GM18511 (cell line): ENCODE measurements around the gene MYH7.
"Not testable (repeated sequence)": the region's sequence is repeated elsewhere in the genome, so short reads cannot be mapped to it uniquely, and the experiment has no call there.

Experiments used
- ATAC-seq: cut with Tn5 transposase; IDR thresholded peaks from one replicate; pipeline ENCODE4 v1.9.1; 2021; ENCODE audit warnings: mild to moderate bottlenecking, moderate library complexity; ENCODE audit not compliant: unreplicated experiment

The MYH7 gene

DNA sequence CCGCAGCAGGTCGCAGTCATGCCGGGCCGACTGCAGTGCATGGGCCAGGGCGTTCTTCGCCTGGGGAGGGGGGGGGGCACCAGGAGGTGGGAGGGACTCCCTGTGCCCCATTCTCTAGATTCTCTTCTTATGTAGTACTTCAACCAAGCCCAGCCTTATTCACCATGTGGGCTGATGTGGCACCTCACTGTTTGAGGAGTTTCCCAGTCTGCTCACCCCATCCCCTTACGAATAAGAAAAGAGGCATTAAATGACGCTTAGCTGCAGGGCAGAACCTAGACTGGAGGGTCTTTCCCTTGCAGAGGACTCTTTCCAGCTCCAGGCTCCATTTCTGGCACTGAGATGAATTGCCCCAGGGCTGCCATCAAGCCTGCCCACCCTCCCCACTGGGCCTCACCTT, 46.5 kb downstream of the MYH7 start:
- no peak for ATAC-seq

DNA sequence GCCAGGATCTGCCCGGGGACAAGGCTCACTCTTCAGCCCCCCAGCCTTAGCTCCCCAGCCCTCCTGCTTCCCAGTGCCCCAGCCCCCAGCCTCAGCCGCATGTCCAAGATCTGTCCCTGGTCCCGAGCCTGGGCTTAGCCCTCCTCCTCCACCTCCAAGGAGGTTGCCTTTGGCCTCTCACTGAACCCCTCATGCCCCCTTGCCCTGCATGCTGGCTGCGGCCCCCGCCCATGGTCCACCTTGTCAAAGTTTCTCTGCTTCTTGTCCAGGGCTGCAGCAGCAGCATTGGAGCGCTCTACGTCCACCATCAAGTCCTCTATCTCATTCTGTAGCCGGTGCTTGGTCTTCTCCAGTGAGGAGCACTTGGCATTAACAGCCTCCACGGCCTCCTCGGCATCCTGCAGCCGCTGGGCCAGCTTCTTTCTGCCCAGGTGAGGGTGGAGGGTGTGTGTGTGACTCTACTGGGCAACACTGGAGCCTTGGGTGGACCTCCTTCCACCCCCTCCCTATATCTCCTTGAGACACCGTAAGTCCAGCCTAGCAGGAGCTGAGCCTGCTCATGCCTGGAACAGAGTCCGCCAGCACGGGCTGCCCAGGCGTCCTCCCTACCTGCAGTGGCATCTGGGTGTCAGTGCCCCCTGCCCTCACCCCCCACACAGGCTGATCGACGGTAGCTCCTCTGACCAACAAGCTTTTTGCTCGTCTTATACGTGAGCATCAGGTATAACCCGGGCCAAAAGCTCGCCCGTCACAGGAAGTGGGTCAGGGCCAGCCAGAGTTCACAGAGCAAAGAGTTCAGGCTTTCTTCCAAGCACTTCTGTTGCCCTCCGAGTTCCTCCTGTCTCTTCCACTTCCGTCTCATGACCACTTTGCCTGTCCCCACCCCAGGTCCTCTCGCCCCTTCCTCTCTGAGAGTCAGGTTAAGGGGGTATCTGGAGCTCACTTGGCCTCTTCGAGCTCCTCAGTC, 47.3 kb downstream of the MYH7 start:
- ATAC-seq, result no peak

DNA sequence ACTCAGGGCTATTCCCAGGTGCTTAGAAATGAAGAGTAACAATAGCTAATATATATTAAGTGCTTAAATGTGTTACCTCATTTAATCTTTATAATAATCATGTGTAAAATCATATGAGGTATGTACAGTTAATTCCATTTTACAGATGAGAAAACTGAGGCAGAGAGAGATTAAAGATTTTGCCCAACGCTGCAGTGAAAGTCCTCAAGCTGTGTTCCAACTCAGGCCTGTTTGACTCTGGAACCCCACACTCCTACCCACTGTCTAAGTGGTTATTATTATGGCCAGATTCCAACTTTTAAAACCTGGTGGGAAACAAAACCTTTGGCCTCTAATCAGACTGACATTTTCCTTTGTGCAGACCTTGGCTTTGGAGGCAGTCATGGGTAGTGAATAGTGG, 48.5 kb downstream of the MYH7 start:
- no peak for ATAC-seq

DNA sequence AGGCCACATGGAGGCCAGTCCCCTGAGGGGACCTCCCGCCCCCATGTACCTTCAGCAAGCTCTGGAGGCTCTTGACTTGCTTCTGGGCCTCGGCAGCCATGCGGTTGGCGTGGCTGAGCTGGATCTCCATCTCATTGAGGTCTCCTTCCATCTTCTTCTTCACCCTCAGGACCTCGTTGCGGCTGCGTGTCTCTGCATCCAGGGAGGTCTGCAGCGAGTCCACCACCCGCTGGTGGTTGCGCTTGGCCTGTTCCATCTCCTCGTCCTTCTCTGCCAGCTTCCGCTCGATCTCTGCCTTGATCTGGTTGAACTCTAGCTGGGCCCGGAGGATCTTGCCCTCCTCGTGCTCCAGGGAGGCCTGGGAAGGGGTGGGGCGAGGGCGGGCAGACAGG, 49.2 kb downstream of the MYH7 start:
- not testable (repeated sequence) for ATAC-seq

DNA sequence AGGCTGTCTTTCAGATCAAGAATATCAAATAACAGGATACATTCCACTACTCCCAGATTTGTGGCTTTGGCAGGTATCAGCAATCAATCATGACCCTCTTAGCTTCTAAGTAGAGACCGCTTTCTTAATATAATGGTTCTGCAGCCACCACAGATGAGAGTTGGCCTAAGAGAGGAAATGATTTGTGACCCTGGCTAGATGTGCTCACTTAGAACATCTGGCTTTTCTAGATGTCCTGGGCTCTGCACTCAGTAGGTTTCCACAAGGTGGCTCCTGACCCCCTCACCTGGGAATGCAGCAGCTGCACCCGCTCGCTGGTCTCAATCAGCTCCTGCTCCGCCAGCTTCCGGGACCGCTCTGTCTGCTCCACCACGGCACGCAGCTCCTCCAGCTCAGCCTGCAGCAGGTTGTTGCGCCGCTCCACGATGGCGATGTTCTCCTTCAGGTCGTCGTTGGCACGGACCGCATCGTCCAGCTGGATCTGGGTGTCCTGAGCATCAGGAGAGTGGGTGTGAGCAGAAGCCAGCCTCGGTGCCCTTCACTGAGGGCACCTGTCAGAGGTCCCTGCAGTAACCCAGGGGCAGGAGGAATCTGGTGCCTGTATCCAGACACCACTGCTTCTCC, 49.7 kb downstream of the MYH7 start:
- no peak for ATAC-seq

DNA sequence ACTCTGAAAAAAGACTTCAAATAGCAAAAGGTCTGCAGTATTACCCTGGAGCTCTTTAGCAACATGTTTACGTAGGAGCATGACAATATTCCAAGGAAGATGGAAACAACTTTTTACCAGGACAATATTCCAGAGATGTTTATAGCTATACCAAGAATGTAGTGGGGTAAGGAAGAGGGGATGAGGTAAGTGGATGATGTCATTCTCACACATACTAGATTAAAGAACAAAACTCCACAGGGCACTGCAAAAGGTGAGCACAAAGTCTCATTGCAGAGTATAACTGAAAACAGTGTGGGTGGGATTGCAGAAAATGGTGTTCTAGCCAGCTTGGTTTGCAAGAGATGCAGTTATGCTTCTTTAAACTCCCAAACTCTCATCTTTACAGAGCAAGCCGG, 50.2 kb downstream of the MYH7 start:
- no peak for ATAC-seq

DNA sequence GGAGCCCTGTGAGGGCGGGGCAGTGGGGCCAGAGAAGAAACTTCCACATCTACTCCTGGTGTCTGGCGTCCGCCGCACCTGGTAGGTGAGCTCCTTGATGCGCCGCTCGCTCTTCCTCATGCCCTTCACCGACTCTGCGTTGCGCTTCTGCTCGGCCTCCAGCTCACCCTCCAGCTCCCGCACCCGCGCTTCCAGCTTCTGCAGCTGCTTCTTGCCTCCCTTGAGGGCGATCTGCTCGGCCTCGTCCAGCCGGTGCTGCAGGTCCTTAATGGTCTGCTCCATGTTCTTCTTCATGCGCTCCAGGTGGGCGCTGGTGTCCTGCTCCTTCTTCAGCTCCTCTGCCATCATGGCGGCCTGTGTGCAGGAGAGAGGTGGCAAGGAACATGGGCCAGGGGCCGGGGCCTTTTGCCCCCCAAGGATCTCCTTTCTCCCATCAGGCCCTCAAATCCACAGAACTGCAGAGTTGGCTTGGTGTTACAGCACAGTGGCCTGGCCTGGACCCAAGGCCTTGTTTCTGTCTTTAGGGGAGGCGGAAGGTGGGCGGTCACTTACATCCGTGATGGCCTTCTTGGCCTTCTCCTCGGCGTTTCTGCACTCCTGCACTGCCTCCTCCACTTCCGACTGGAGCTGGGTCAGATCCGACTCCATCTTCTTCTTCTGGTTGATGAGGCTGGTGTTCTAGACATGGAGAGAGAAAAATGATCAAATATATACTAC, 50.9 kb downstream of the MYH7 start:
- ATAC-seq, result no peak

DNA sequence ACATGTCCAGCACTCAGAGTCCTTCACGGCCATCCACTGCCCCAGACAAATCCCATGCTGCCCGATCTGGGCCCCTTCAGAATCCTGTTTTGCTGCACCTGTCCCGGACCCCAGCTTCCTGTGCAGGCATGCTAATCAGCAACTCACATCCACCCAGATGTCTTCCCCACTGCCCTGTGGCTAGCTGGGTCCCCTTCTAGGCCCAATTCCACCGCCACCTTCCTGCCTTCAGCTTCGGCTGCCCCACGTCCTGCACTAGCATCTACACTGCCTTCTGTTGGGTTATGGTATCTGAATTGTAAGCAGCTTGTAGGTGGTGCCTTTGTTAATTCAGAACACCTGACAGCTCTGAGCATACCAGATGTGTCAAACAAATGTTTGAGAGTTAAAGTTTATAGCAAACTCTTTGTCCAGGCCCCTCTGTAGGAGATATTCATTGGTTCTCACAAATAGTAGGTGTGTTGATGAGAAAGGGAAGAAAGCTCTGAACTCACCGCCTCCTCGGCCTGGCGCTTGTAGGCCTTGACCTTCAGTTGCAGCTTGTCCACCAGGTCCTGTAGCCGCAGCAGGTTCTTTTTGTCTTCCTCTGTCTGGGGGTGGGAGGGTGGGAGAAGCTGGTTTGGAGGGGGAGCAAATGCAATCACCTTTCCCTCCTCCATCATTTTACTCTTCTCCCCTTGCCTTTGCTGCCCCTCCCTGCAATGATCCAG, 52.6 kb downstream of the MYH7 start:
- ATAC-seq, result no peak

DNA sequence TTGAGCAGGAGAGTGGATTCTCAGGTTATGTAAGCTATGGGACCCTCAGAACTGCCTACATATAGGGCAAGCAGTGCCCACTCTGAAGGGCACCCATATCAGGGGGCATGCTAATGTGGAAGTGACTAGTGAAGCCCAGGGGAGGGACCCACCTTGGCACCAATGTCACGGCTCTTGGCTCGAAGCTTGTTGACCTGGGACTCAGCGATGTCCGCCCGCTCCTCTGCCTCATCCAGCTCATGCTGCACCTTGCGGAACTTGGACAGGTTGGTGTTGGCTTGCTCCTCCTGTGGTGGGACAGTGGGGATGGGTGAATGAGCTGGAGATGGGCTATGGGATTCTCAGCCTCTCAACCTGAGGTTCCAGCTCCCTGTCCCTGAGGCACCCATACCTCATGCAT, 53.2 kb downstream of the MYH7 start:
- no peak for ATAC-seq

DNA sequence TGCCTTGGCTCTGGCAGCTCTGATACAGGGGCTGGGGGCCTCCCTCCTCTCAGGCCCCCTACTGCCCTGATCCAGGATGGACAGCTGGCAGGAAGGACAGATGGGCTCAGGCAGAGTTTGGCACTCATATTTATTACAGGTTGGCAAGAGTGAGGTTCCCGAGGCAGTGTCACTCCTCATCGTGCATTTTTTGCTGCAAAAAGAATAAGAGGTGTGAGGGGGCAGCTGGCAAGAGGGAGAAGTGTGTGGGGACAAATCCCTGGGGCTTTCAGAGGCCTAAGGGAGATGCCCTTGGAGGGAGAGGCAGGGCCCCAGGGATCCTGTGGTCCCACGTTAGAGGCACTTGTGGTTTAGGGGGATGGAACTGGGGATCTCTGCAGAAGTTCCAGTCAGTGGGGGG, 53.6 kb downstream of the MYH7 start:
- no peak for ATAC-seq

DNA sequence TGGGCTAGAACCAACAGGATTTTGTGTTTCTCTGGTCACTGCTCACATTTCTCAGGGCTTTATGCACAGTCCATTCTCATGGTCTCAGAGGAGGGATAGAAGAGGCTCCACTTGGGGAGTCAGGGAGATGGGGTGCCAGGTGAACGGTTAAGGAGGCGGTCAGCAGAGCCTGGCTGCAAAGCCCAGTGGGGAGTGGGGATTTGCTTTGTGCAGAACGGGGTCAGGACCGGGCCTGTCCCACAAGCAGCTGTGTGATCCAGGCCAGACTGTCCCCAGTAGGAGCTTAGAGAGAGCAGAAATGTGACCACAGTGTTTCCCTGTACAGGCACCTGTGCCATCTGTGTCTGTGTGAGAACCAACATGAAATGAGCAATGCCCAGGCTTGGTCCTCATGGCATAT, 54.5 kb downstream of the MYH7 start:
- no peak for ATAC-seq

DNA sequence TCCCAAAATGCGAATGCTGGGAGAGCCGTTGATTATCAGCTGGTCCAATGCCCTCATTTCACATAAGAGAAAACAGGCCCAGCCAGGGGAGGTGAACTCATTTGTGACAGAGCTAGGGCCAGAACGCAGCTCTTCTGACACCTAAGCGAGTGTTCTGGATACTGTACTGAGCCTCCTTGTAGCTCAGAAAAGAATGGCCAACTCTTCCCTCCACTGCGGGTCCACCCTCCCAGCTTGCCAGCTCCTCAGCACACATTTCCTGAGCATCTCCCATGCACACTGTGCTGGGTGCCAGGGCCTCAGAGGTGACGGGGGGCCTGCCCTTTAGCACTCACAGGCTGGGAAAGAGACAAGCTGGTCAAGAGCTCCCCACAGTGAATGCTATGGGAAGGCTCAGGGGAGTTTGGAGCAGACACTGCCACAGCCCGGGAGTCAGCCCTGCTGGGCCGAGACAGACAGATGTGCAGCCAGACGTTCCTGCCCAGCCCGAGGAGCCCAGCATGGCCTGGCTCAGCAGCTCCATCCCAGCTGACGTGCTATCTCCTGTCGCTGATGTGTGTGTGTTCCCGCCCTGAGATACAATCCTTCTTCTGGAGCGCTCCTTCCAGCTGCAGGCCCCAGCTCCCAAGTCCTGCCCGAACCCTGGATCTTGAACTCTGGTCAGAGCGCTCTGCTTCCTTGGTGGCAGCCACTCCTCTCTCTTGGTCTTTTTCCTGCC, 55.1 kb downstream of the MYH7 start:
- no peak for ATAC-seq

DNA sequence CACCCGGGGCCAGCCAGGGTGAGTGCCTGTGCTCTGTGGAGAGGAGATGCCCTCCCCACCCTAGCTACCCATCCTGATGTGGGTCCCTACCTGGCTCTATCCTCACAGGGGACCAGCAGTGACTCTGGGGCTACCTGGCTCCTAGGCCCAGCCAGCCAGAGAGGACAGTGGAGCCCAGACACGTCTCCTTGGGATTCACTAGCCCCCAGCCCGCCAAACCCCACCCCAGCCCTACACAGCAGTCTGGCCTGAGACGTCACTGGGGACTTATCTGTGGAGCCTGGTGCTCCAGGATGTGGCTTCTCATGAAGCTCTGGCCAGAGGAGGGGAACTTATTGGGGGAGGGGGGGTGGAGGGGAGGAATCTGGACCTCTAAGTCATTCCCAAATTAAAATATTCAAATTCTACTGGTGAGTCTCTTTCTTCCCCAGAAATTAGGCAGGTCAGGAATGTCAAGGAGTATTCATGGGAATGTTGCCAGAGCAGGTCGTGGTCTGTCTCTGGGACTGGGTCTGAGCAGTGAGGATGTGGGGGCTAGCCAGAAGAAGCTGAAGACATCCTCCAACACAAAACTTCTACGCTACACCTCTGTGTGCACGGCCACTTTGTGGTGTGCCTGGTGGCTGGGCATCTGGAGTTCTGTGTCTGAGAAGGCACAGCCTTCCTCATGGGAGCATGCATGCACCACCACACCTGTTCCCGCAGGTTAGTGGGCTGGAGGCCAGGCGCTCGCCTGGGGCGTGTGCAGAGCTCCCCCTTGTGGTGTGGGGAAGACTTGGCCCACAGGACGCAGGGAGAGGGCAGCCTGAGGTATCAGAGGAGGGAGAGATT, 55.9 kb downstream of the MYH7 start:
- no peak for ATAC-seq

DNA sequence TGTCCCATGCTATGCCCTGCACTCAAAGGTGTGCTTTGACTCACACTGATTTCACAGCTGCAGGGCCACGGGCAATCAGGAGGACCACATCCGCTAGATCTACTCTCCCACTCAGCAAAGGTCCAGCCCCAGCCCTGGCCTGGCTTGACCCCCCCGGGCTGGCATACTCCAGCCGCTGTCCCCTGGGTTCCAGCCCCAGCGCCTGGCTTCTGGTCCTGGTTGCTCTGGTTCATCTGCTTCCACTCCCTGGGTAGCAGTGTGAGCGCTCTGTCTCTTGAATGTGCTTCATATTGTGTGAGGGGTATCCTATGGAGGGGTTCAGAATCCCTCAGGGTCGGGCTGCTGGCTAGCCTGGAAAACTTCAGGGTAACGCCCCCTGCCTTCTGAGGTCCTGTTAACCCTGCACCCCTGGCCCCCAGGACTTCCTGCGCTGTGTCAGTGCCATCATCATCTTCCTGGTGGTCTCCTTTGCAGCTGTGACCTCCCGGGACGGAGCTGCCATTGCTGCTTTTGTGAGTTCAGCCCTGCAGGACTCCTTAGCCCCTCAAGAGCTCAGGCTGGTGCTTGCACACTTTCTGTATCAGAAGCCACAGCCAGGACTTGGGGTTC, 56.7 kb downstream of the MYH7 start:
- ATAC-seq, result no peak

DNA sequence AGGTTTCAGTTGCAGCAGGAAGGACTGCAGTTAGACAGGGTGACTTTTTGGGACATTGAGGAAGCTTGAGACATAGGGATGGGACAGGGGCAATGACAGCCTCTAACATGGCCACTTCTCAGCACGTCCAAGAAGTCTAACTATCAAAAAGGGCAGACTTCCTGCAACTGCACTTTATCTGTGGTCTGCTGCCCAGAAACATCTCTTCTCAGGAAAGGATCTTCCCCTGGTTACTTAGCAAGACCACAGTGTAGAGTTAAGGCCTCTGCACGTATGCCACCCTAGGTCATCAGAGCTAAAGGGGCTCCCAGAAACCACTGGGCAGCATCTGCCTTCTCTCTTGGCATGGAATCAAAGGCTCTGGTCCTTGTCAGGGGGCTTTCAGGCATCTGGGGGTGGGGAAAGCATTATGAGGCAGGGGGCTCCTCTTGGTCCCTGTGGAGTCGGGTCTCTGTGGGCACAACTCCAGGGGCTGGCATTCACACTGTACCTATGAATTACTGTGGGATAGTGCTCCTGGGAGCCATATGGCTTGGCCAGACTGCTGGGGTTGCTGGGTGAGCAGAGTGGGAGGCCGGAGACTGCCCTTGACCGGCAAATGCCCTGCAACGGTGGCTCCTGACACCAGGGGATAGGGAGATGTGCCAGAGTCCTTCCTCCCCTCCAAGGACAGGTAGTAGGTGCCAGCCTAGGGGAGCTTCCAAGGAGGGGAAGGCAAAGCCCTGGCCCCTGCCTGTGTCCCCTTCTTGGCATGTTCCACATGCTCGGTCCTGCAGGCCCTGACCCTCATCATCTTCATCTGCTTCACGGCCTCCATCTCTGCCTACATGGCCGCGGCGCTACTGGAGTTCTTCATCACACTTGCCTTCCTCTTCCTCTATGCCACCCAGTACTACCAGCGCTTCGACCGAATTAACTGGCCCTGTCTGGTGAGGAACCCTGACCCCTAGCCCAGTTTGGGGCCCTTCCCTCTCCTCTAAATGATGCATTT, 57.6 kb downstream of the MYH7 start:
- no peak for ATAC-seq

DNA sequence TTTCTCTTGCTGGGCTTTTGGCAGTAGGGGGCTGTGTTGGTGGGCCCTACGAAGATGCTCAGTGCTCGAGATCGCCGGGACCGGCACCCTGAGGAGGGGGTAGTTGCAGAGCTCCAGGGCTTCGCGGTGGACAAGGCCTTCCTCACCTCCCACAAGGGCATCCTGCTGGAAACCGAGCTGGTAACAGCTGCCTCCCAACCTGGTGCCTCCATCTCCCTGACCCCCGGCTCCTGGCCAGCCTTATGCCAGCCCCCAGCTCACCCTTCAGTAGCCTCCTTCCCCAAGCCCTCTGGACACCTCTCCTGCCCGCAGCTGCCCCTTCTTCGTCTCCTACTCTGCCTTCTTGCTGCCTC, 58.3 kb downstream of the MYH7 start:
- no peak for ATAC-seq

DNA sequence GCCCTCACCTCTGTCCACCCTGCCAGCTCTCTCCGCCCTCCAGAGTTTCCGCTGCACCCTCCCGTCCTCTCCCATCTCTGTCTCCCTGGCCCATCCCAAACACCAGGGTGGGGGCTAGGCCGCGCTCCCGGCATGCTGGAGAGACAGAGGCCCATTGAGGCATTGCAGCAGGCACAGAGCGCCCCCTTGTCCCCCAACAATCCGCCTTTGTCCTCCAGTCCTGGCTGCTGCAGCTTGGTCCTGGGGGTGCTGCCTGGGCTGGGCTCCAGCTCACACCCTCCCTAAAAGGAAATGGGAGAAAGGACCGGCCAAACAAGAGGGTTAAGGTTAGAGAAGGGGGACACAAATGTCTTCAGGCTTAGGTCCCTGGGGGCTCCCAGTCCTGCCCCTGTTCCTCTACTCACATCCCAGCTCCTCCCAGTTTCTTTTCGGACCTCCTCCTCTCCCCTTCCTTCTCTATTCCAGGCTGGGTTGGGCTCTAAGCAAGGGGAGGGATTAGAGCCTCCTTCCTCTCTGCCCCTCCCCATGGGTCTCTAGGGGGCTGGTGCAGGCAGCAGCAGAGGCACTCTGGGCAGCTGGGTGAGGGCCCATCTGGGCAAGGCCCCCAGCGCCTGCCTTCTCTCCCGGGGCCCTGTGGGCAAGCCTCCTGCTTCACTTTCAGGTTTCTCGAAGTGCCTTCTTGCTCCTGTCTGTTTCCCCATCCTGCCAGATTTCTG, 58.8 kb downstream of the MYH7 start, which contains the start of gene CMTM5:
CMTM5 (plus strand) TSS at position 565 of the 716 bp plus-strand sequence. CDS start 206 bp downstream, outside the sequence.
- ATAC-seq, result no peak
